ENCODE measurements around the gene WDHD1.

DNA sequence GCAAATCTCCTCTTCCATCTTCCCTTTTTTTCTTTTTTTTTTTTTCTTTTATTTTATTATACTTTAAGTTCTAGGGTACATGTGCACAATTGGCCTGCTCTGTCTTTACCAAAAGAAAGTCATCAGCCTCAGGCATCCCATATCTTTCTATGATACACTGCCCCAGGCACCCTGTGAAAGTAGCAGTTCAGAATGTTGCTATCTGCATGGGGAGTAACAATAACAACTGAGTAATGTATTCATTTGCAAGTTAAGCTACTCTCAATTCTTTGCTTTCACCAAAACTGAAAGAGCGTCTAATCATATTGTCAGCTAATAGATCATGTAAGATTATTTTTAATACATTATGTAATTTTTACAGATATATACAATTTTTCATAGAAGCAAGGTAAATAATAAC, 110.8 kb downstream of the WDHD1 start:
- TF ChIP-seq, protein P1, sequence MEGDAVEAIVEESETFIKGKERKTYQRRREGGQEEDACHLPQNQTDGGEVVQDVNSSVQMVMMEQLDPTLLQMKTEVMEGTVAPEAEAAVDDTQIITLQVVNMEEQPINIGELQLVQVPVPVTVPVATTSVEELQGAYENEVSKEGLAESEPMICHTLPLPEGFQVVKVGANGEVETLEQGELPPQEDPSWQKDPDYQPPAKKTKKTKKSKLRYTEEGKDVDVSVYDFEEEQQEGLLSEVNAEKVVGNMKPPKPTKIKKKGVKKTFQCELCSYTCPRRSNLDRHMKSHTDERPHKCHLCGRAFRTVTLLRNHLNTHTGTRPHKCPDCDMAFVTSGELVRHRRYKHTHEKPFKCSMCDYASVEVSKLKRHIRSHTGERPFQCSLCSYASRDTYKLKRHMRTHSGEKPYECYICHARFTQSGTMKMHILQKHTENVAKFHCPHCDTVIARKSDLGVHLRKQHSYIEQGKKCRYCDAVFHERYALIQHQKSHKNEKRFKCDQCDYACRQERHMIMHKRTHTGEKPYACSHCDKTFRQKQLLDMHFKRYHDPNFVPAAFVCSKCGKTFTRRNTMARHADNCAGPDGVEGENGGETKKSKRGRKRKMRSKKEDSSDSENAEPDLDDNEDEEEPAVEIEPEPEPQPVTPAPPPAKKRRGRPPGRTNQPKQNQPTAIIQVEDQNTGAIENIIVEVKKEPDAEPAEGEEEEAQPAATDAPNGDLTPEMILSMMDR (IDR thresholded peaks at IDR 0.05), result no peak
- TF ChIP-seq POLR2A (IDR thresholded peaks at IDR 0.05) (no peak), POLR2AphosphoS5 (IDR thresholded peaks at IDR 0.05) (no peak), EP300 (IDR thresholded peaks at IDR 0.05) (no peak)
